IMR-90 (cell line): Measurements from ENCODE around the gene MALL. TPM values are rescaled to one million over a fixed set of nuclear protein-coding genes. Genes with fewer than 3 reads are reported as not detected.
"Not testable (repeated sequence)": the region's sequence is repeated elsewhere in the genome, so short reads cannot be mapped to it uniquely, and the experiment has no call there.

Experiments
- ATAC-seq: fragments of 200-7000 bp; cut with Tn5 transposase; 2 replicates; pipeline ENCODE4 v1.9.1; 2020; ENCODE audit warnings: low read depth, mild to moderate bottlenecking, moderate library complexity
- BruUV-seq: library from RNA; stranded (reverse); fragments of 400-500 nt; replicated peaks from 2 replicates; lab custom pipeline; 2021; lab: Mats Ljungman, UMichigan
- CTCF ChIA-PET: fragments of 300-600 bp; formaldehyde crosslinking; extraction: SDS; loops from one replicate; lab custom pipeline; 2021; ENCODE audit warnings: antibody characterized with exemption; lab: Yijun Ruan, JAX
- POLR2A ChIA-PET: fragments of 300-600 bp; sonication (Branson Sonifier 250); formaldehyde crosslinking; loops from one replicate; lab custom pipeline; 2022; ENCODE audit warnings: antibody characterized with exemption; ENCODE audit not compliant: unreplicated experiment; lab: Charles Lee
- DNase-seq: peaks from one replicate; pipeline ENCODE4 v3.0.0; 2013
- H2AFZ ChIP-seq: replicated peaks from 2 replicates; pipeline ENCODE3; 2013; ENCODE audit warnings: low read length, mild to moderate bottlenecking; ENCODE audit not compliant: poor library complexity
- H2AK5ac ChIP-seq: 2 replicates; pipeline ENCODE4 v1.6.1; 2013; ENCODE audit warnings: low read depth, low read length, inconsistent platforms
- H2AK9ac ChIP-seq: replicated peaks from 2 replicates; pipeline ENCODE3; 2013; ENCODE audit warnings: mild to moderate bottlenecking, low read depth, low read length, moderate library complexity; ENCODE audit not compliant: poor library complexity
- H2BK120ac ChIP-seq: 2 replicates; pipeline ENCODE4 v1.6.1; 2013; ENCODE audit warnings: low read depth, low read length, inconsistent platforms
- H2BK15ac ChIP-seq: 3 replicates; pipeline ENCODE4 v1.6.1; 2013; ENCODE audit warnings: low read depth, low read length, inconsistent platforms
- H2BK20ac ChIP-seq: 2 replicates; pipeline ENCODE4 v1.6.1; 2013; ENCODE audit warnings: low read depth, mild to moderate bottlenecking, inconsistent platforms, low read length, moderate library complexity
- H2BK5ac ChIP-seq: 2 replicates; pipeline ENCODE4 v1.6.1; 2013; ENCODE audit warnings: mild to moderate bottlenecking, low read depth, low read length, inconsistent platforms; ENCODE audit not compliant: poor library complexity, severe bottlenecking
- H3K14ac ChIP-seq: replicated peaks from 2 replicates; pipeline ENCODE4 v1.6.1; 2013; ENCODE audit warnings: low read depth, low read length, inconsistent platforms
- H3K18ac ChIP-seq: 2 replicates; pipeline ENCODE4 v1.6.1; 2013; ENCODE audit warnings: low read depth, low read length, control low read depth
- H3K23ac ChIP-seq: 2 replicates; pipeline ENCODE4 v1.6.1; 2013; ENCODE audit warnings: low read depth, low read length, inconsistent platforms
- H3K27ac ChIP-seq: 2 replicates; pipeline ENCODE4 v1.5.1; 2013; ENCODE audit warnings: mild to moderate bottlenecking, control low read depth, low read length; ENCODE audit not compliant: insufficient read depth
- H3K27me3 ChIP-seq: 2 replicates; pipeline ENCODE4 v1.6.1; 2013; ENCODE audit warnings: low read length; ENCODE audit not compliant: control insufficient read depth, insufficient read depth
- H3K36me3 ChIP-seq: 2 replicates; pipeline ENCODE4 v1.6.1; 2013; ENCODE audit warnings: low read length, mixed read lengths; ENCODE audit not compliant: control insufficient read depth, insufficient read depth
- H3K4ac ChIP-seq: 2 replicates; pipeline ENCODE4 v1.6.1; 2013; ENCODE audit warnings: low read depth, low read length, inconsistent platforms
- H3K4me1 ChIP-seq: 2 replicates; pipeline ENCODE4 v1.6.1; 2013; ENCODE audit warnings: low read length, mixed read lengths; ENCODE audit not compliant: control insufficient read depth, insufficient read depth
- H3K4me2 ChIP-seq: 2 replicates; pipeline ENCODE4 v1.6.1; 2013; ENCODE audit warnings: low read depth, mild to moderate bottlenecking, control low read depth, low read length, moderate library complexity
- H3K4me3 ChIP-seq: 2 replicates; pipeline ENCODE4 v1.5.1; 2013; ENCODE audit warnings: low read depth, mild to moderate bottlenecking, control low read depth, low read length, moderate library complexity; ENCODE audit not compliant: insufficient read depth
- H3K56ac ChIP-seq: 2 replicates; pipeline ENCODE4 v1.6.1; 2013; ENCODE audit warnings: low read length, inconsistent platforms; ENCODE audit not compliant: insufficient read depth; ENCODE audit errors: extremely low read depth
- H3K79me1 ChIP-seq, 2 experiments: 2 replicates each; pipeline ENCODE4 v1.6.1; 2013; ENCODE audit warnings: low read length in 2 of 2, inconsistent platforms in 1 of 2, low read depth in 1 of 2
- H3K9ac ChIP-seq: 2 replicates; pipeline ENCODE4 v1.6.1; 2013; ENCODE audit warnings: low read depth, low read length, control low read depth
- H3K9me1 ChIP-seq: 2 replicates; pipeline ENCODE4 v1.6.1; 2013; ENCODE audit warnings: low read length, inconsistent platforms; ENCODE audit not compliant: insufficient read depth
- H3K9me3 ChIP-seq: 2 replicates; pipeline ENCODE4 v1.6.1; 2013; ENCODE audit warnings: low read length; ENCODE audit not compliant: control insufficient read depth, insufficient read depth
- H4K20me1 ChIP-seq: 2 replicates; pipeline ENCODE4 v1.6.1; 2013; ENCODE audit warnings: low read length, inconsistent platforms; ENCODE audit not compliant: insufficient read depth
- H4K5ac ChIP-seq: 2 replicates; pipeline ENCODE4 v1.6.1; 2013; ENCODE audit warnings: mild to moderate bottlenecking, low read depth, low read length, control low read depth
- H4K8ac ChIP-seq, 2 experiments: 2 replicates each; pipeline ENCODE4 v1.6.1; 2013; ENCODE audit warnings: low read depth in 2 of 2, low read length in 2 of 2, control low read depth in 1 of 2, inconsistent platforms in 1 of 2
- H4K91ac ChIP-seq: 2 replicates; pipeline ENCODE4 v1.6.1; 2013; ENCODE audit warnings: low read depth, low read length, inconsistent platforms; ENCODE audit not compliant: insufficient read depth
- WGBS, 2 experiments: methylation state at CpG; one replicate each; pipeline versions ENCODE4 v1.1.5 to v1.1.7; 2013; ENCODE audit warnings: missing lambda C conversion rate in 2 of 2; ENCODE audit not compliant: insufficient read length in 1 of 2; ENCODE audit errors: extremely low coverage in 2 of 2; 5-methylcytosine and 5-hydroxymethylcytosine counted together
- dilution Hi-C: fragments of 300-500 bp; cut with HindIII; formaldehyde crosslinking; loops from one replicate; pipeline ENCODE4 v1.14.3; 2018; ENCODE audit warnings: low sequenced_read_pairs; ENCODE audit not compliant: unreplicated experiment
- in situ Hi-C: fragments of 300-500 bp; cut with MboI; formaldehyde crosslinking; loops from 3 replicates; pipeline ENCODE4 v1.14.3; 2019; ENCODE audit warnings: low sequenced_read_pairs, inconsistent platforms, mixed read lengths
- intact Hi-C: fragments of 100-400 bp; cut with micrococcal nuclease; formaldehyde crosslinking; loops from 2 replicates; pipeline ENCODE4 v1.10.0; 2022
- polyA plus RNA-seq, 3 experiments: library from polyadenylated mRNA; depleted of rRNA; stranded (reverse); fragments of >200 nt; gene quantifications; 2 replicates each; pipeline ENCODE4 v1.2.3, GENCODE V29; 2012; ENCODE audit warnings: low replicate concordance in 1 of 3
- total RNA-seq: library from RNA; depleted of rRNA; stranded (reverse); fragments of >200 nt; gene quantifications from 2 replicates; pipeline ENCODE4 v1.2.3, GENCODE V29; 2012

Gene MALL
- total and polyA plus RNA-seq, 2 of the 4 experiments (the other 2 are of a cell fraction), result 1.6 TPM

DNA sequence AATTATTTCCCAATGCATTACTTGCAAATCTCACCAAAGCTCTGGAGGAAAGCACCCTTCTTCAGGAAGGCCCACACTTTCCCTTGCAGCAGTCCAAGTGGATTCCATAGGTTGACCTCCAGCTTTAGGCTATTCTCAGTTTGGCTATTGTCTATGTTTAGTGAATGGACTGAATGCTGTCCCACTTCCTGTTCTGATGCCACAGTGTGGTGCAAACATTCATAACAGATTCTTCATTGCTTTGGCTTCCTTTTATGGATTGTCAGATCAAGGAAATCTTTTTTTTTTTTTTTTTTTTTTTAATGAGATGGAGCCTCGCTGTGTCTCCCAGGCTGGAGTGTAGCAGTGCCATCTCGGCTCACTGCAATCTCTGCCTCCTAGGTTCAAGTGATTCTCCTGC is 55.1 kb downstream of the MALL start:
- BruUV-seq, H3K36me3 ChIP-seq, H3K23ac ChIP-seq, H3K56ac ChIP-seq, H3K4me1 ChIP-seq, H3K9me1 ChIP-seq, H4K8ac ChIP-seq, H4K91ac ChIP-seq, ATAC-seq, H3K9ac ChIP-seq, H3K79me1 ChIP-seq, H3K27ac ChIP-seq, CTCF ChIA-PET, H2BK15ac ChIP-seq, H3K18ac ChIP-seq, H2BK120ac ChIP-seq, H2AK9ac ChIP-seq, intact Hi-C loops, H3K27me3 ChIP-seq, dilution Hi-C loops, H3K4me2 ChIP-seq, in situ Hi-C loops, H2AFZ ChIP-seq, H2AK5ac ChIP-seq, H3K9me3 ChIP-seq, DNase-seq, H2BK20ac ChIP-seq, H3K14ac ChIP-seq, H4K20me1 ChIP-seq, H3K4ac ChIP-seq, H4K5ac ChIP-seq, H2BK5ac ChIP-seq, POLR2A ChIA-PET, H3K4me3 ChIP-seq: not testable (repeated sequence)
- no CpG with 5 or more reads among the region's 2 CpGs for WGBS, 2 experiments

GRCh38 chr2:110059694-110060358 is 55.8 kb downstream of the MALL start:
- dilution Hi-C loops, H3K4me1 ChIP-seq, H2BK5ac ChIP-seq, H3K4ac ChIP-seq, intact Hi-C loops, H3K18ac ChIP-seq, H2BK20ac ChIP-seq, H3K23ac ChIP-seq, H2AK5ac ChIP-seq, ATAC-seq, H3K27me3 ChIP-seq, POLR2A ChIA-PET, DNase-seq, CTCF ChIA-PET, H2AK9ac ChIP-seq, BruUV-seq, H4K91ac ChIP-seq, H3K9me3 ChIP-seq, H3K79me1 ChIP-seq, H3K4me3 ChIP-seq, H4K8ac ChIP-seq, H3K27ac ChIP-seq, H3K9ac ChIP-seq, H2BK15ac ChIP-seq, H3K56ac ChIP-seq, H3K4me2 ChIP-seq, H3K14ac ChIP-seq, H2AFZ ChIP-seq, H3K9me1 ChIP-seq, H4K20me1 ChIP-seq, H2BK120ac ChIP-seq, H3K36me3 ChIP-seq, in situ Hi-C loops, H4K5ac ChIP-seq: not testable (repeated sequence)
- WGBS, 2 experiments, result no CpG with 5 or more reads among the region's 1 CpG
